B cell (primary cell): ENCODE data around the gene TATDN3. TPM values are rescaled to one million over a fixed set of nuclear protein-coding genes. Genes with fewer than 3 reads are reported as not detected.
"Not testable (repeated sequence)": the region's sequence is repeated elsewhere in the genome, so short reads cannot be mapped to it uniquely, and the experiment has no call there.

Source experiments
- ATAC-seq: fragments of 200-7000 bp; cut with Tn5 transposase; one replicate; pipeline ENCODE4 v1.10.0; 2021; ENCODE audit warnings: low read depth, mild to moderate bottlenecking, moderate number of reproducible peaks, moderate library complexity
- CTCF ChIA-PET: fragments of 350-600 bp; sonication (Branson Sonifier 250); formaldehyde crosslinking; loops from one replicate; lab custom pipeline; 2021; ENCODE audit warnings: antibody characterized with exemption, inconsistent platforms; lab: Charles Lee
- POLR2A ChIA-PET: fragments of 350-600 bp; sonication (Branson Sonifier 250); formaldehyde crosslinking; loops from one replicate; lab custom pipeline; 2021; ENCODE audit warnings: antibody characterized with exemption; lab: Charles Lee
- DNase-seq: peaks from one replicate; pipeline ENCODE4 v3.0.0; 2013
- H2AFZ ChIP-seq: 2 replicates; pipeline ENCODE4 v1.6.1; 2012; ENCODE audit warnings: mild to moderate bottlenecking, low read depth, low read length; ENCODE audit not compliant: insufficient read depth, poor library complexity, severe bottlenecking
- H3K27ac ChIP-seq, 2 donors: 1 replicate in 1 of 2; 2 replicates in 1 of 2; pipeline ENCODE4 v1.5.1; 2012 to 2013; ENCODE audit warnings: low read length in 2 of 2, mild to moderate bottlenecking in 2 of 2, moderate library complexity in 1 of 2
- H3K27me3 ChIP-seq, 4 experiments: fragments of 200-600 bp in 1 of 4; sonication (generic) in 1 of 4; replicated peaks in 1 of 4; 1 replicate in 2 of 4; 2 replicates in 2 of 4; pipeline versions ENCODE4 v1.6.1 to v1.7.0; 2013 to 2016; ENCODE audit warnings: low read length in 3 of 4, mild to moderate bottlenecking in 2 of 4, mixed read lengths in 1 of 4, moderate library complexity in 1 of 4; ENCODE audit not compliant: insufficient read depth in 4 of 4, control insufficient read depth in 3 of 4; ENCODE audit errors: control extremely low read depth in 1 of 4
- H3K36me3 ChIP-seq, 2 experiments: replicated peaks in 1 of 2; 1 replicate in 1 of 2; 2 replicates in 1 of 2; pipeline versions ENCODE4 v1.6.1 to v1.7.1; 2013; ENCODE audit warnings: low read length in 1 of 2; ENCODE audit not compliant: insufficient read depth in 2 of 2, control insufficient read depth in 1 of 2; ENCODE audit errors: control extremely low read depth in 1 of 2, extremely low read depth in 1 of 2
- H3K4me1 ChIP-seq, 2 donors: fragments of 200-600 bp in 1 of 2; sonication (generic) in 1 of 2; 1 replicate in 1 of 2; 2 replicates in 1 of 2; pipeline versions ENCODE4 v1.5.1 to v1.6.1; 2013 to 2017; ENCODE audit warnings: low read length in 2 of 2; ENCODE audit not compliant: control insufficient read depth in 2 of 2, insufficient read depth in 2 of 2
- H3K4me2 ChIP-seq: replicated peaks from 2 replicates; pipeline ENCODE3; 2012; ENCODE audit warnings: mild to moderate bottlenecking, low read depth, low read length; ENCODE audit not compliant: poor library complexity, severe bottlenecking
- H3K4me3 ChIP-seq, 5 experiments: fragments of 200-600 bp in 1 of 5; sonication (generic) in 1 of 5; 1 replicate in 3 of 5; 2 replicates in 2 of 5; pipeline versions ENCODE4 v1.5.1 to v1.7.0; 2011 to 2016; ENCODE audit warnings: low read length in 4 of 5, mild to moderate bottlenecking in 4 of 5, low read depth in 2 of 5, control low read depth in 1 of 5, moderate library complexity in 1 of 5; ENCODE audit not compliant: insufficient read depth in 1 of 5; ENCODE audit errors: control extremely low read depth in 1 of 5, extremely low read depth in 1 of 5
- H3K79me2 ChIP-seq: fragments of 200-600 bp; sonication (generic); one replicate; pipeline ENCODE4 v1.6.0; 2016; ENCODE audit warnings: low read length; ENCODE audit not compliant: control insufficient read depth, insufficient read depth
- H3K9ac ChIP-seq: fragments of 200-600 bp; sonication (generic); 2 replicates; pipeline ENCODE4 v1.6.1; 2017; ENCODE audit warnings: mild to moderate bottlenecking, low read length, moderate library complexity
- H3K9me3 ChIP-seq, 3 donors: one replicate each; pipeline versions ENCODE4 v1.6.1 to v1.7.1; 2013; ENCODE audit warnings: low read length in 2 of 3; ENCODE audit not compliant: control insufficient read depth in 2 of 3, insufficient read depth in 1 of 3; ENCODE audit errors: control extremely low read depth in 1 of 3
- H4K20me1 ChIP-seq: 2 replicates; pipeline ENCODE4 v1.6.0; 2012; ENCODE audit warnings: mild to moderate bottlenecking, low read length; ENCODE audit not compliant: insufficient read depth, control insufficient read depth, poor library complexity, severe bottlenecking
- H3K27ac Mint-ChIP-seq: one replicate; pipeline ENCODE4 v1.8.0; 2021; ENCODE audit warnings: mixed read lengths
- H3K27me3 Mint-ChIP-seq: one replicate; pipeline ENCODE4 v1.8.0; 2021; ENCODE audit warnings: mixed read lengths
- H3K4me1 Mint-ChIP-seq: one replicate; pipeline ENCODE4 v1.8.0; 2021; ENCODE audit warnings: mixed read lengths
- H3K4me3 Mint-ChIP-seq: one replicate; pipeline ENCODE4 v1.8.0; 2021; ENCODE audit warnings: mixed read lengths
- H3K9me3 Mint-ChIP-seq: one replicate; pipeline ENCODE4 v1.8.0; 2022; ENCODE audit warnings: mixed read lengths; ENCODE audit not compliant: insufficient read depth
- EZH2 ChIP-seq: IDR thresholded peaks from 2 replicates; pipeline ENCODE4 v1.6.1; 2012; ENCODE audit warnings: borderline replicate concordance, low read depth, mild to moderate bottlenecking, moderate library complexity, low read length; ENCODE audit not compliant: insufficient read depth, poor library complexity, severe bottlenecking
- WGBS: methylation state at CpG from one replicate; pipeline ENCODE4 v1.1.5; 2013; ENCODE audit warnings: missing lambda C conversion rate; ENCODE audit not compliant: insufficient coverage; 5-methylcytosine and 5-hydroxymethylcytosine counted together
- intact Hi-C: fragments of 100-400 bp; cut with micrococcal nuclease; formaldehyde crosslinking; loops from one replicate; pipeline ENCODE4 v1.10.0; 2022
- polyA plus RNA-seq: library from polyadenylated mRNA; depleted of rRNA; stranded (reverse); fragments of >200 nt; gene quantifications from 2 replicates; pipeline ENCODE4 v1.2.3, GENCODE V29; 2012
- small RNA-seq: library from RNA; depleted of rRNA; stranded (forward); fragments of <200 nt; gene quantifications from one replicate; pipeline ENCODE3, GENCODE V24; 2012; ENCODE audit warnings: low replicate concordance, low read depth; ENCODE audit not compliant: insufficient read length
- total RNA-seq, 2 donors: library from RNA; stranded (reverse); fragments of 120-200 nt in 1 of 2; gene quantifications; 1 replicate in 1 of 2; 2 replicates in 1 of 2; pipeline versions ENCODE4 v1.2.3 to v1.2.4, GENCODE V29; 2013 to 2022
- TF ChIP-seq, protein P1 (sequence below): fragments of 200-600 bp; IDR thresholded peaks from one replicate; pipeline ENCODE4 v1.8.0; 2022; ENCODE audit warnings: antibody characterized with exemption, mild to moderate bottlenecking

Gene TATDN3
- total and polyA plus RNA-seq, 2 donors (not counting 1 experiment from before 2014, with no cell fraction given) = 17.6 to 28.6 TPM

DNA sequence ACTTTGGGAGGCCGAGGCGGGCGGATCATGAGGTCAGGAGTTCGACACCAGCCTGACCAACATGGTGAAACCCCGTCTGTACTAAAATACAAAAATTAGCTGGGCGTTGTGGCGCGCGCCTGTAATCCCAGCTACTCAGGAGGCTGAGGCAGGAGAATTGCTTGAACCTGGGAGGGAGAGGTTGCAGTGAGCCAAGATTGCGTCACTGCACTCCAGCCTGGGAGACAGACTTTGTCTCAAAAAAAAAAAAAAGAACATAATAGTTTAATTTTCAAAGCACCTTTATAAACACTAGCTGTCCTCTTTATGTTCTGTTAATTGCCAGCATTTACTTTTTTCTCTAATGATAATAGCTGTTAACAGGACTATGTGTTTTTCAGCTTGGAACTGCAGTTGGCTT lies 71.7 kb downstream of the TATDN3 start:
- H3K27me3 ChIP-seq, H3K9me3 Mint-ChIP-seq, POLR2A ChIA-PET, H2AFZ ChIP-seq, H3K27ac ChIP-seq, H3K4me3 ChIP-seq, H3K4me3 Mint-ChIP-seq, DNase-seq, CTCF ChIA-PET, H3K9ac ChIP-seq, intact Hi-C loops, H3K4me2 ChIP-seq, H3K9me3 ChIP-seq, H3K36me3 ChIP-seq, ATAC-seq, H3K27me3 Mint-ChIP-seq, H4K20me1 ChIP-seq, H3K27ac Mint-ChIP-seq: not testable (repeated sequence)
- H3K4me1 ChIP-seq = peaks cover 20 to 21% of the 10 kb centered on the region in 2 donors
- peaks cover 13% of the 10 kb centered on the region for H3K79me2 ChIP-seq
- H3K4me1 Mint-ChIP-seq = peaks cover 14% of the 10 kb centered on the region
- 96% methylated on average over 4 of the region's 10 CpGs for WGBS

DNA sequence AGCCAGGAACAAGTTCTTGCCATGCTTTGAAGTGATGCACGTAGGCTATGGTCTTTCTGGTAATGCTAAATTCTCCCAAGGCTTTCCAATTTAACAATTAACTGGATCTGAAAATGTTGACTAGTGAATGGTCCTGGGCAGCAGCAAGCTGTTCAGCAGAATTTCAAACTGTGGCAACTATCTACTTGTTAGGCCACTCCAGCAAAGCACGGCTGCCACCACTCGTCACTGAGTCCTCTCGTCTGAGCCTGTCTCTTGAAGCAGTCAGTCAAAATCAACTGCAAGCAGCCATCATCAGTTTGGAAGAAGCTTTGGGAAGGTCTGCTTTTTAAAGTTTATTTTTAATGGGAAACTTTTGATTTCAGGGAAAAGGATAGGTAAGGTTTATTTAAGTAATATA lies 72.5 kb downstream of the TATDN3 start:
- Histone ChIP-seq H3K9ac (no peak overlapping the region), H2AFZ (no peak overlapping the region), H4K20me1 (no peaks in the 10 kb centered on the region), H3K27ac (no peak overlapping the region), H3K36me3 (peaks cover 3 to 7% of the 10 kb centered on the region in 2 experiments), H3K9me3 (peaks cover 0 to 1% (median 0%) of the 10 kb centered on the region in 3 donors), H3K4me1 (peaks cover 14% of the 10 kb centered on the region in 2 donors), H3K79me2 (peaks cover 4% of the 10 kb centered on the region), H3K4me2 (no peak overlapping the region), H3K4me3 (no peak overlapping the region), H3K27me3 (no peaks in the 10 kb centered on the region)
- intact Hi-C loops = no loop called here
- POLR2A ChIA-PET = no interaction called here
- WGBS = 100% methylated on average over 4 of the region's 4 CpGs
- Mint-ChIP-seq H3K9me3 (no peaks in the 10 kb centered on the region), H3K4me1 (peaks cover 8% of the 10 kb centered on the region), H3K27ac (no peak overlapping the region), H3K4me3 (no peak overlapping the region), H3K27me3 (no peaks in the 10 kb centered on the region)
- TF ChIP-seq, protein P1, sequence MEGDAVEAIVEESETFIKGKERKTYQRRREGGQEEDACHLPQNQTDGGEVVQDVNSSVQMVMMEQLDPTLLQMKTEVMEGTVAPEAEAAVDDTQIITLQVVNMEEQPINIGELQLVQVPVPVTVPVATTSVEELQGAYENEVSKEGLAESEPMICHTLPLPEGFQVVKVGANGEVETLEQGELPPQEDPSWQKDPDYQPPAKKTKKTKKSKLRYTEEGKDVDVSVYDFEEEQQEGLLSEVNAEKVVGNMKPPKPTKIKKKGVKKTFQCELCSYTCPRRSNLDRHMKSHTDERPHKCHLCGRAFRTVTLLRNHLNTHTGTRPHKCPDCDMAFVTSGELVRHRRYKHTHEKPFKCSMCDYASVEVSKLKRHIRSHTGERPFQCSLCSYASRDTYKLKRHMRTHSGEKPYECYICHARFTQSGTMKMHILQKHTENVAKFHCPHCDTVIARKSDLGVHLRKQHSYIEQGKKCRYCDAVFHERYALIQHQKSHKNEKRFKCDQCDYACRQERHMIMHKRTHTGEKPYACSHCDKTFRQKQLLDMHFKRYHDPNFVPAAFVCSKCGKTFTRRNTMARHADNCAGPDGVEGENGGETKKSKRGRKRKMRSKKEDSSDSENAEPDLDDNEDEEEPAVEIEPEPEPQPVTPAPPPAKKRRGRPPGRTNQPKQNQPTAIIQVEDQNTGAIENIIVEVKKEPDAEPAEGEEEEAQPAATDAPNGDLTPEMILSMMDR = no peak
- no peak for TF ChIP-seq EZH2
- CTCF ChIA-PET = no interaction called here
- no peak for ATAC-seq
- DNase-seq = no peak

Small RNAs within 50 kb of the gene (small RNA-seq; reads per million reads assigned to genes)
- gene AC104333.1 = not detected
- gene AC104333.2 = not detected

Other genes starting within 250 kb of the TATDN3 start
- gene ATF3, start 183.1 kb upstream of the TATDN3 start, total RNA-seq = 2.7 and 4.5 TPM in 2 replicates
- gene ATF3, start 183.1 kb upstream of the TATDN3 start, polyA plus RNA-seq = 42.3 and 90.0 TPM in 2 replicates
- 0.78 and 1.9 TPM in 2 replicates for gene BATF3, start 92.1 kb upstream of the TATDN3 start, total RNA-seq
- gene BATF3, start 92.1 kb upstream of the TATDN3 start, polyA plus RNA-seq = 0.36 and 0.79 TPM in 2 replicates
- 45.9 and 50.6 TPM in 2 replicates for gene NSL1, start 117 bp upstream of the TATDN3 start, total RNA-seq
- gene NSL1, start 117 bp upstream of the TATDN3 start, polyA plus RNA-seq = 20.3 and 20.5 TPM in 2 replicates
- 0.64 TPM in 1 of 2 replicates, not detected in the other for gene SPATA45, start 55.8 kb downstream of the TATDN3 start, total RNA-seq
- not detected in 2 replicates for gene SPATA45, start 55.8 kb downstream of the TATDN3 start, polyA plus RNA-seq
- gene FLVCR1, start 66.4 kb downstream of the TATDN3 start, total RNA-seq = 19.2 and 19.7 TPM in 2 replicates
- gene FLVCR1, start 66.4 kb downstream of the TATDN3 start, polyA plus RNA-seq = 3.4 and 3.9 TPM in 2 replicates
- not detected in 2 replicates for gene VASH2, start 158.6 kb downstream of the TATDN3 start, total RNA-seq
- 0.06 and 0.09 TPM in 2 replicates for gene VASH2, start 158.6 kb downstream of the TATDN3 start, polyA plus RNA-seq
- 86.0 and 94.2 TPM in 2 replicates for gene ANGEL2, start 224.0 kb downstream of the TATDN3 start, total RNA-seq
- gene ANGEL2, start 224.0 kb downstream of the TATDN3 start, polyA plus RNA-seq = 25.2 and 45.8 TPM in 2 replicates